ENCODE measurements around the gene SPSB1.

The SPSB1 gene

GRCh38 chr1:9293533-9294404 lies 1.1 kb downstream of the SPSB1 start (continued):
- 0 out of 2 replicates have a peak, but pooled peaks have one; percentile 4 for TF ChIP-seq ZNF629 (tag by site-specific recombination; IDR thresholded peaks at IDR 0.05)
- no peak for TF ChIP-seq ZNF138 (tag by site-specific recombination; IDR thresholded peaks at IDR 0.05; ENCODE audit: borderline replicate concordance)
- no peak for TF ChIP-seq ZNF626 (tag by site-specific recombination; IDR thresholded peaks at IDR 0.05)
- TF ChIP-seq ZNF121 (tag by site-specific recombination; IDR thresholded peaks at IDR 0.05) = peak; percentile 61; the same call in 1 of the 2 replicates
- 0 out of 2 replicates have a peak, but pooled peaks have one; percentile 33 for TF ChIP-seq ZSCAN23 (tag by site-specific recombination; IDR thresholded peaks at IDR 0.05)
- no peak for TF ChIP-seq ZNF350 (tag by site-specific recombination; IDR thresholded peaks at IDR 0.05)
- TF ChIP-seq, protein P1, sequence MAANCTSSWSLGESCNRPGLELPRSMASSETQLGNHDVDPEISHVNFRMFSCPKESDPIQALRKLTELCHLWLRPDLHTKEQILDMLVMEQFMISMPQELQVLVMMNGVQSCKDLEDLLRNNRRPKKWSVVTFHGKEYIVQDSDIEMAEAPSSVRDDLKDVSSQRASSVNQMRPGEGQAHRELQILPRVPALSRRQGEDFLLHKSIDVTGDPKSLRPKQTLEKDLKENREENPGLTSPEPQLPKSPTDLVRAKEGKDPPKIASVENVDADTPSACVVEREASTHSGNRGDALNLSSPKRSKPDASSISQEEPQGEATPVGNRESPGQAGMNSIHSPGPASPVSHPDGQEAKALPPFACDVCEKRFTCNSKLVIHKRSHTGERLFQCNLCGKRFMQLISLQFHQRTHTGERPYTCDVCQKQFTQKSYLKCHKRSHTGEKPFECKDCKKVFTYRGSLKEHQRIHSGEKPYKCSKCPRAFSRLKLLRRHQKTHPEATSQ (tag by site-specific recombination; IDR thresholded peaks at IDR 0.05) = peak; percentile 51; the same call in 1 of the 2 replicates
- no peak for TF ChIP-seq ZNF292 (tag by site-specific recombination; IDR thresholded peaks at IDR 0.05; ENCODE audit: borderline replicate concordance, low read depth)
- TF ChIP-seq KLF16 (tag by site-specific recombination; IDR thresholded peaks at IDR 0.05) = peak; percentile 33
- TF ChIP-seq, protein P2, sequence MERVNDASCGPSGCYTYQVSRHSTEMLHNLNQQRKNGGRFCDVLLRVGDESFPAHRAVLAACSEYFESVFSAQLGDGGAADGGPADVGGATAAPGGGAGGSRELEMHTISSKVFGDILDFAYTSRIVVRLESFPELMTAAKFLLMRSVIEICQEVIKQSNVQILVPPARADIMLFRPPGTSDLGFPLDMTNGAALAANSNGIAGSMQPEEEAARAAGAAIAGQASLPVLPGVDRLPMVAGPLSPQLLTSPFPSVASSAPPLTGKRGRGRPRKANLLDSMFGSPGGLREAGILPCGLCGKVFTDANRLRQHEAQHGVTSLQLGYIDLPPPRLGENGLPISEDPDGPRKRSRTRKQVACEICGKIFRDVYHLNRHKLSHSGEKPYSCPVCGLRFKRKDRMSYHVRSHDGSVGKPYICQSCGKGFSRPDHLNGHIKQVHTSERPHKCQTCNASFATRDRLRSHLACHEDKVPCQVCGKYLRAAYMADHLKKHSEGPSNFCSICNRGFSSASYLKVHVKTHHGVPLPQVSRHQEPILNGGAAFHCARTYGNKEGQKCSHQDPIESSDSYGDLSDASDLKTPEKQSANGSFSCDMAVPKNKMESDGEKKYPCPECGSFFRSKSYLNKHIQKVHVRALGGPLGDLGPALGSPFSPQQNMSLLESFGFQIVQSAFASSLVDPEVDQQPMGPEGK (tag by site-specific recombination; IDR thresholded peaks at IDR 0.05) = peak; percentile 65
- TF ChIP-seq SP3 (tag by site-specific recombination; IDR thresholded peaks at IDR 0.05) = no peak
- no peak for TF ChIP-seq ZNF571 (tag by site-specific recombination; IDR thresholded peaks at IDR 0.05)
- TF ChIP-seq KLF9 (tag by site-specific recombination; IDR thresholded peaks at IDR 0.05; ENCODE audit: low read depth) = peak; percentile 63; the same call in 1 of the 2 replicates
- no peak for TF ChIP-seq ZNF624 (tag by site-specific recombination; IDR thresholded peaks at IDR 0.05)
- no peak for TF ChIP-seq GFI1B (tag by site-specific recombination; IDR thresholded peaks at IDR 0.05)
- peak; percentile 18; the same call in 1 of the 2 replicates for TF ChIP-seq ZNF239 (tag by site-specific recombination; IDR thresholded peaks at IDR 0.05)
- TF ChIP-seq ZNF501 (tag by site-specific recombination; IDR thresholded peaks at IDR 0.05) = peak; percentile 57; the same call in 1 of the 2 replicates
- no peak for TF ChIP-seq ZNF140 (tag by site-specific recombination; IDR thresholded peaks at IDR 0.05)
- no peak for TF ChIP-seq ZNF549 (tag by site-specific recombination; IDR thresholded peaks at IDR 0.05)
- peak; percentile 25; the same call in 1 of the 2 replicates for TF ChIP-seq ZNF423 (tag by site-specific recombination; IDR thresholded peaks at IDR 0.05)
- peak; percentile 45; the same call in 1 of the 2 replicates for TF ChIP-seq INSM2 (tag by site-specific recombination; IDR thresholded peaks at IDR 0.05)
- TF ChIP-seq ZNF518A (tag by site-specific recombination; conservative IDR thresholded peaks at IDR 0.05; ENCODE audit: low read depth) = no peak
- no peak for TF ChIP-seq ZSCAN18 (tag by site-specific recombination; IDR thresholded peaks at IDR 0.05)
- TF ChIP-seq, protein P3, sequence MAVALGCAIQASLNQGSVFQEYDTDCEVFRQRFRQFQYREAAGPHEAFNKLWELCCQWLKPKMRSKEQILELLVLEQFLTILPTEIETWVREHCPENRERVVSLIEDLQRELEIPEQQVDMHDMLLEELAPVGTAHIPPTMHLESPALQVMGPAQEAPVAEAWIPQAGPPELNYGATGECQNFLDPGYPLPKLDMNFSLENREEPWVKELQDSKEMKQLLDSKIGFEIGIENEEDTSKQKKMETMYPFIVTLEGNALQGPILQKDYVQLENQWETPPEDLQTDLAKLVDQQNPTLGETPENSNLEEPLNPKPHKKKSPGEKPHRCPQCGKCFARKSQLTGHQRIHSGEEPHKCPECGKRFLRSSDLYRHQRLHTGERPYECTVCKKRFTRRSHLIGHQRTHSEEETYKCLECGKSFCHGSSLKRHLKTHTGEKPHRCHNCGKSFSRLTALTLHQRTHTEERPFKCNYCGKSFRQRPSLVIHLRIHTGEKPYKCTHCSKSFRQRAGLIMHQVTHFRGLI (tag by site-specific recombination; IDR thresholded peaks at IDR 0.05) = no peak
